GM23338 (cell line): ENCODE data around the gene CNOT6L. TPM values are rescaled to one million over a fixed set of nuclear protein-coding genes. Genes with fewer than 3 reads are reported as not detected.
A peak's percentile ranks its signal among the peaks of the same experiment; 100 is the strongest.

ENCODE experiments used
- ATAC-seq: fragments of 200-7000 bp; cut with Tn5 transposase; 3 replicates; pipeline ENCODE4 v1.9.1; 2020
- DNase-seq: peaks from one replicate; pipeline ENCODE4 v3.0.0-alpha.2; 2015; ENCODE audit warnings: low spot score
- H2AFZ ChIP-seq: fragments of 200-600 bp; sonication (generic); 2 replicates; pipeline ENCODE4 v1.8.0; 2016; ENCODE audit warnings: antibody characterized with exemption, mild to moderate bottlenecking, moderate library complexity
- H3F3A ChIP-seq: fragments of 200-600 bp; sonication (generic); replicated peaks from 2 replicates; pipeline ENCODE4 v1.8.0; 2017; ENCODE audit warnings: antibody characterized with exemption, mixed run types, low read depth
- H3K27ac ChIP-seq: fragments of 200-600 bp; sonication (generic); 2 replicates; pipeline ENCODE4 v1.6.1; 2016; ENCODE audit warnings: low read depth
- H3K27me3 ChIP-seq: fragments of 200-600 bp; sonication (generic); 2 replicates; pipeline ENCODE4 v1.8.0; 2016; ENCODE audit warnings: mild to moderate bottlenecking, mixed run types, moderate library complexity; ENCODE audit not compliant: insufficient read depth
- H3K36me3 ChIP-seq: fragments of 200-600 bp; sonication (generic); 2 replicates; pipeline ENCODE4 v1.8.0; 2016; ENCODE audit warnings: mild to moderate bottlenecking; ENCODE audit not compliant: insufficient read depth
- H3K4me1 ChIP-seq: fragments of 200-600 bp; sonication (generic); 2 replicates; pipeline ENCODE4 v1.8.0; 2016; ENCODE audit warnings: mild to moderate bottlenecking, moderate library complexity; ENCODE audit not compliant: insufficient read depth
- H3K4me2 ChIP-seq: fragments of 200-600 bp; sonication (generic); 2 replicates; pipeline ENCODE4 v1.7.1; 2017; ENCODE audit warnings: mixed run types
- H3K4me3 ChIP-seq: fragments of 200-600 bp; sonication (generic); 2 replicates; pipeline ENCODE4 v1.6.1; 2016; ENCODE audit warnings: mixed run types
- H3K79me2 ChIP-seq: fragments of 200-600 bp; sonication (generic); replicated peaks from 2 replicates; pipeline ENCODE4 v1.8.0; 2017; ENCODE audit warnings: mild to moderate bottlenecking; ENCODE audit not compliant: insufficient read depth
- H3K9me2 ChIP-seq: fragments of 200-600 bp; sonication (generic); 2 replicates; pipeline ENCODE4 v1.8.0; 2017; ENCODE audit not compliant: insufficient read depth
- H4K20me1 ChIP-seq: fragments of 200-600 bp; sonication (generic); replicated peaks from 2 replicates; pipeline ENCODE4 v1.8.0; 2017; ENCODE audit warnings: mild to moderate bottlenecking; ENCODE audit not compliant: insufficient read depth
- H3K27ac Mint-ChIP-seq: 2 replicates; pipeline ENCODE4 v1.8.0; 2020; ENCODE audit warnings: inconsistent platforms, mild to moderate bottlenecking, moderate library complexity, mixed read lengths
- H3K27me3 Mint-ChIP-seq: 3 replicates; pipeline ENCODE4 v1.8.0; 2022; ENCODE audit warnings: low read depth, mild to moderate bottlenecking, moderate library complexity, mixed read lengths, inconsistent platforms; ENCODE audit not compliant: insufficient read depth, poor library complexity
- H3K36me3 Mint-ChIP-seq: 3 replicates; pipeline ENCODE4 v1.8.0; 2021; ENCODE audit warnings: low read depth, mild to moderate bottlenecking, inconsistent platforms, moderate library complexity, mixed read lengths
- H3K4me1 Mint-ChIP-seq: 3 replicates; pipeline ENCODE4 v1.8.0; 2020; ENCODE audit warnings: mild to moderate bottlenecking, inconsistent platforms, mixed read lengths
- H3K4me3 Mint-ChIP-seq: 3 replicates; pipeline ENCODE4 v1.8.0; 2021; ENCODE audit warnings: moderate library complexity, mild to moderate bottlenecking, inconsistent platforms, mixed read lengths
- H3K9me3 Mint-ChIP-seq: 3 replicates; pipeline ENCODE4 v1.8.0; 2020; ENCODE audit warnings: moderate library complexity, mild to moderate bottlenecking, inconsistent platforms, mixed read lengths
- JUNB ChIP-seq: IDR thresholded peaks from one replicate; pipeline ENCODE4 v1.6.1; 2016; ENCODE audit warnings: antibody characterized with exemption; ENCODE audit not compliant: unreplicated experiment
- POLR2AphosphoS5 ChIP-seq: IDR thresholded peaks from 2 replicates; pipeline ENCODE4 v1.6.1; 2016; ENCODE audit warnings: antibody characterized with exemption, low read depth
- ZNF331 ChIP-seq: fragments of 250-450 bp; sonication (Bioruptor Pico); IDR thresholded peaks from 2 replicates; pipeline ENCODE4 v1.5.0; 2020; ENCODE audit warnings: low read depth, mild to moderate bottlenecking, moderate library complexity
- polyA plus RNA-seq: library from polyadenylated mRNA; unstranded; fragments of >200 nt; fragmentation: Nextera tagmentation; extraction: Ambion mirVana; gene quantifications from 2 replicates; pipeline ENCODE4 v1.2.1, GENCODE V29; 2016
- total RNA-seq: library from RNA; depleted of rRNA; stranded (reverse); fragments of >200 nt; shearing (Covaris generic); gene quantifications from 2 replicates; pipeline ENCODE4 v1.2.3, GENCODE V29; 2014
- TF ChIP-seq, protein P1 (sequence below): fragments of 250-450 bp; sonication (Bioruptor Pico); IDR thresholded peaks from 2 replicates; pipeline ENCODE4 v1.5.0; 2020; ENCODE audit warnings: mild to moderate bottlenecking, moderate library complexity
- TF ChIP-seq, protein P2 (sequence below): IDR thresholded peaks from one replicate; pipeline ENCODE4 v1.6.1; 2018; ENCODE audit warnings: antibody characterized with exemption; ENCODE audit not compliant: unreplicated experiment

The CNOT6L gene
- total and polyA plus RNA-seq, 2 experiments from 2014 or later = 3.2 to 13.9 TPM

DNA sequence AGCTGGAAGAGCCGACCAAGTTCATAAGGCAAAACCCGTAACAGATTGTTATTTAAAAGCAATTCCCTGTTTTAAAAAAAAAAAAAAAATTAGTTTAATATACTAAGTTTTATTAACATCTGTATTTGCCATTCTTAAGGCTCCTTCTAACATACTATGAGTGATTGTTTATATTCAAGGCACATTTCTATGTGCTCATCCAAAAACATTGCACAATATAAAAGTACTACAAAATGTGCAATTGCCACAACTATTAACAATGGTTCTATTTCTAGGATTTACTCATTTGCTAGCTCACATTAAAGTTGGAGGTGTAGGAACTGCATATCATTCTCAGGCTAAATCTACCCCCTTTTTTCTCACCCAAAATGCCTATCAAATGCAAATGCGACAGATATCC lies 46.1 kb downstream of the CNOT6L start (continued):
- TF ChIP-seq, protein P1, sequence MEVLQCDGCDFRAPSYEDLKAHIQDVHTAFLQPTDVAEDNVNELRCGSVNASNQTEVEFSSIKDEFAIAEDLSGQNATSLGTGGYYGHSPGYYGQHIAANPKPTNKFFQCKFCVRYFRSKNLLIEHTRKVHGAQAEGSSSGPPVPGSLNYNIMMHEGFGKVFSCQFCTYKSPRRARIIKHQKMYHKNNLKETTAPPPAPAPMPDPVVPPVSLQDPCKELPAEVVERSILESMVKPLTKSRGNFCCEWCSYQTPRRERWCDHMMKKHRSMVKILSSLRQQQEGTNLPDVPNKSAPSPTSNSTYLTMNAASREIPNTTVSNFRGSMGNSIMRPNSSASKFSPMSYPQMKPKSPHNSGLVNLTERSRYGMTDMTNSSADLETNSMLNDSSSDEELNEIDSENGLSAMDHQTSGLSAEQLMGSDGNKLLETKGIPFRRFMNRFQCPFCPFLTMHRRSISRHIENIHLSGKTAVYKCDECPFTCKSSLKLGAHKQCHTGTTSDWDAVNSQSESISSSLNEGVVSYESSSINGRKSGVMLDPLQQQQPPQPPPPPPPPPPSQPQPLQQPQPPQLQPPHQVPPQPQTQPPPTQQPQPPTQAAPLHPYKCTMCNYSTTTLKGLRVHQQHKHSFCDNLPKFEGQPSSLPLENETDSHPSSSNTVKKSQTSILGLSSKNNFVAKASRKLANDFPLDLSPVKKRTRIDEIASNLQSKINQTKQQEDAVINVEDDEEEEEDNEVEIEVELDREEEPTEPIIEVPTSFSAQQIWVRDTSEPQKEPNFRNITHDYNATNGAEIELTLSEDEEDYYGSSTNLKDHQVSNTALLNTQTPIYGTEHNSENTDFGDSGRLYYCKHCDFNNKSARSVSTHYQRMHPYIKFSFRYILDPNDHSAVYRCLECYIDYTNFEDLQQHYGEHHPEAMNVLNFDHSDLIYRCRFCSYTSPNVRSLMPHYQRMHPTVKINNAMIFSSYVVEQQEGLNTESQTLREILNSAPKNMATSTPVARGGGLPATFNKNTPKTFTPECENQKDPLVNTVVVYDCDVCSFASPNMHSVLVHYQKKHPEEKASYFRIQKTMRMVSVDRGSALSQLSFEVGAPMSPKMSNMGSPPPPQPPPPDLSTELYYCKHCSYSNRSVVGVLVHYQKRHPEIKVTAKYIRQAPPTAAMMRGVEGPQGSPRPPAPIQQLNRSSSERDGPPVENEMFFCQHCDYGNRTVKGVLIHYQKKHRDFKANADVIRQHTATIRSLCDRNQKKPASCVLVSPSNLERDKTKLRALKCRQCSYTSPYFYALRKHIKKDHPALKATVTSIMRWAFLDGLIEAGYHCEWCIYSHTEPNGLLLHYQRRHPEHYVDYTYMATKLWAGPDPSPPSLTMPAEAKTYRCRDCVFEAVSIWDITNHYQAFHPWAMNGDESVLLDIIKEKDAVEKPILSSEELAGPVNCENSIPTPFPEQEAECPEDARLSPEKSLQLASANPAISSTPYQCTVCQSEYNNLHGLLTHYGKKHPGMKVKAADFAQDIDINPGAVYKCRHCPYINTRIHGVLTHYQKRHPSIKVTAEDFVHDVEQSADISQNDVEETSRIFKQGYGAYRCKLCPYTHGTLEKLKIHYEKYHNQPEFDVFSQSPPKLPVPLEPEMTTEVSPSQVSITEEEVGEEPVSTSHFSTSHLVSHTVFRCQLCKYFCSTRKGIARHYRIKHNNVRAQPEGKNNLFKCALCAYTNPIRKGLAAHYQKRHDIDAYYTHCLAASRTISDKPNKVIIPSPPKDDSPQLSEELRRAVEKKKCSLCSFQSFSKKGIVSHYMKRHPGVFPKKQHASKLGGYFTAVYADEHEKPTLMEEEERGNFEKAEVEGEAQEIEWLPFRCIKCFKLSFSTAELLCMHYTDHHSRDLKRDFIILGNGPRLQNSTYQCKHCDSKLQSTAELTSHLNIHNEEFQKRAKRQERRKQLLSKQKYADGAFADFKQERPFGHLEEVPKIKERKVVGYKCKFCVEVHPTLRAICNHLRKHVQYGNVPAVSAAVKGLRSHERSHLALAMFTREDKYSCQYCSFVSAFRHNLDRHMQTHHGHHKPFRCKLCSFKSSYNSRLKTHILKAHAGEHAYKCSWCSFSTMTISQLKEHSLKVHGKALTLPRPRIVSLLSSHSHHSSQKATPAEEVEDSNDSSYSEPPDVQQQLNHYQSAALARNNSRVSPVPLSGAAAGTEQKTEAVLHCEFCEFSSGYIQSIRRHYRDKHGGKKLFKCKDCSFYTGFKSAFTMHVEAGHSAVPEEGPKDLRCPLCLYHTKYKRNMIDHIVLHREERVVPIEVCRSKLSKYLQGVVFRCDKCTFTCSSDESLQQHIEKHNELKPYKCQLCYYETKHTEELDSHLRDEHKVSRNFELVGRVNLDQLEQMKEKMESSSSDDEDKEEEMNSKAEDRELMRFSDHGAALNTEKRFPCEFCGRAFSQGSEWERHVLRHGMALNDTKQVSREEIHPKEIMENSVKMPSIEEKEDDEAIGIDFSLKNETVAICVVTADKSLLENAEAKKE (CRISPR knock-in tag) = no peak
- TF ChIP-seq JUNB (no peak), ZNF331 (CRISPR knock-in tag) (no peak), POLR2AphosphoS5 (no peak)
- TF ChIP-seq, protein P2, sequence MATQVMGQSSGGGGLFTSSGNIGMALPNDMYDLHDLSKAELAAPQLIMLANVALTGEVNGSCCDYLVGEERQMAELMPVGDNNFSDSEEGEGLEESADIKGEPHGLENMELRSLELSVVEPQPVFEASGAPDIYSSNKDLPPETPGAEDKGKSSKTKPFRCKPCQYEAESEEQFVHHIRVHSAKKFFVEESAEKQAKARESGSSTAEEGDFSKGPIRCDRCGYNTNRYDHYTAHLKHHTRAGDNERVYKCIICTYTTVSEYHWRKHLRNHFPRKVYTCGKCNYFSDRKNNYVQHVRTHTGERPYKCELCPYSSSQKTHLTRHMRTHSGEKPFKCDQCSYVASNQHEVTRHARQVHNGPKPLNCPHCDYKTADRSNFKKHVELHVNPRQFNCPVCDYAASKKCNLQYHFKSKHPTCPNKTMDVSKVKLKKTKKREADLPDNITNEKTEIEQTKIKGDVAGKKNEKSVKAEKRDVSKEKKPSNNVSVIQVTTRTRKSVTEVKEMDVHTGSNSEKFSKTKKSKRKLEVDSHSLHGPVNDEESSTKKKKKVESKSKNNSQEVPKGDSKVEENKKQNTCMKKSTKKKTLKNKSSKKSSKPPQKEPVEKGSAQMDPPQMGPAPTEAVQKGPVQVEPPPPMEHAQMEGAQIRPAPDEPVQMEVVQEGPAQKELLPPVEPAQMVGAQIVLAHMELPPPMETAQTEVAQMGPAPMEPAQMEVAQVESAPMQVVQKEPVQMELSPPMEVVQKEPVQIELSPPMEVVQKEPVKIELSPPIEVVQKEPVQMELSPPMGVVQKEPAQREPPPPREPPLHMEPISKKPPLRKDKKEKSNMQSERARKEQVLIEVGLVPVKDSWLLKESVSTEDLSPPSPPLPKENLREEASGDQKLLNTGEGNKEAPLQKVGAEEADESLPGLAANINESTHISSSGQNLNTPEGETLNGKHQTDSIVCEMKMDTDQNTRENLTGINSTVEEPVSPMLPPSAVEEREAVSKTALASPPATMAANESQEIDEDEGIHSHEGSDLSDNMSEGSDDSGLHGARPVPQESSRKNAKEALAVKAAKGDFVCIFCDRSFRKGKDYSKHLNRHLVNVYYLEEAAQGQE = no peak

DNA sequence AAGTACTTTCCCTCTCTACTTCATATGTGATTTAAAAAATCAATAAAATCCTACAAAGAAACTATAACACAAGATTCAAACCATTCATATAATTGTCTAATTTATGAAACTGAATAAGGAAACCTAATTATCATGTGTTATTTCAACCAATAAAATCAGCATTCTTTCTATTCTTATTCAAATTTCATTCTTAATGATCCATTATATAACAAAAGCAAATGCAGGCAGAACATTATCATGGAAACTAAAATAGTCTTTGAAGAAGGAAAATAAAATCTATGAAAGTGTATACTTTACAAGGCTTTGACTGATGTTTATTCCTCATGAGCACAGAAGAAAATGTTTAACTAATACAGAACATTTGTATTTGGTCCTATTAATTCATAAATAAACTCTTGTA lies 47.6 kb downstream of the CNOT6L start:
- Mint-ChIP-seq H3K27me3 (no peaks in the 10 kb centered on the region), H3K4me3 (no peak overlapping the region), H3K9me3 (no peaks in the 10 kb centered on the region), H3K27ac (0 out of 2 replicates have a peak overlapping the region, but pooled peaks have one; percentile 50), H3K4me1 (peaks cover 28% of the 10 kb centered on the region), H3K36me3 (no peaks in the 10 kb centered on the region)
- H3K36me3 ChIP-seq = no peaks in the 10 kb centered on the region
- H3K27ac ChIP-seq = no peak overlapping the region
- H3K27me3 ChIP-seq = no peaks in the 10 kb centered on the region
- H3K79me2 ChIP-seq = no peaks in the 10 kb centered on the region
- no peaks in the 10 kb centered on the region for H3K9me2 ChIP-seq
- no peak overlapping the region for H2AFZ ChIP-seq
- H3K4me3 ChIP-seq = no peak overlapping the region
- DNase-seq = peak; percentile 36
- ATAC-seq = no peak
- H4K20me1 ChIP-seq = no peaks in the 10 kb centered on the region
- H3K4me2 ChIP-seq = peak overlapping the region; percentile 61
- no peaks in the 10 kb centered on the region for H3F3A ChIP-seq
- peaks cover 24% of the 10 kb centered on the region for H3K4me1 ChIP-seq
- TF ChIP-seq, protein P2 = no peak
